Neutrophil (primary cell): Measurements from ENCODE around the gene SSPN.

Experiments used
- H3K27ac ChIP-seq: fragments of 200-600 bp; sonication (generic); 2 replicates; pipeline ENCODE4 v1.5.1; 2016; ENCODE audit warnings: mild to moderate bottlenecking, moderate library complexity
- H3K27me3 ChIP-seq: fragments of 200-600 bp; sonication (generic); 2 replicates; pipeline ENCODE4 v1.6.0; 2016; ENCODE audit warnings: mild to moderate bottlenecking
- H3K36me3 ChIP-seq: fragments of 200-600 bp; sonication (generic); 2 replicates; pipeline ENCODE4 v1.5.1; 2017
- H3K4me1 ChIP-seq, 2 experiments: fragments of 200-600 bp in 1 of 2; sonication (generic) in 1 of 2; 1 replicate in 1 of 2; 2 replicates in 1 of 2; pipeline versions ENCODE4 v1.5.1 to v1.6.1; 2013 to 2016; ENCODE audit warnings: low read depth in 1 of 2, low read length in 1 of 2, mild to moderate bottlenecking in 1 of 2, moderate library complexity in 1 of 2; ENCODE audit not compliant: control insufficient read depth in 1 of 2, insufficient read depth in 1 of 2
- H3K4me3 ChIP-seq, 2 experiments: fragments of 200-600 bp in 1 of 2; sonication (generic) in 1 of 2; 1 replicate in 1 of 2; 2 replicates in 1 of 2; pipeline ENCODE4 v1.5.1; 2013 to 2016; ENCODE audit warnings: low read depth in 1 of 2, low read length in 1 of 2, mild to moderate bottlenecking in 1 of 2, moderate library complexity in 1 of 2
- H3K9me3 ChIP-seq: fragments of 200-600 bp; sonication (generic); 2 replicates; pipeline ENCODE4 v1.5.1; 2016
- CTCF ChIP-seq: fragments of 200-600 bp; sonication (generic); IDR thresholded peaks from 2 replicates; pipeline ENCODE4 v1.5.1; 2016; ENCODE audit warnings: antibody characterized with exemption

Gene SSPN

GRCh38 chr12:26252946-26253345 is 57.6 kb downstream of the SSPN start:
- TF ChIP-seq CTCF, result no peak
- no peak overlapping the region for H3K27ac ChIP-seq
- no peaks in the 10 kb centered on the region for H3K36me3 ChIP-seq
- no peaks in the 10 kb centered on the region for H3K27me3 ChIP-seq
- no peaks in the 10 kb centered on the region for H3K4me1 ChIP-seq
- H3K9me3 ChIP-seq, result no peaks in the 10 kb centered on the region
- no peak overlapping the region for H3K4me3 ChIP-seq

- no peaks in the 10 kb centered on the region for H3K36me3 ChIP-seq
- no peaks in the 10 kb centered on the region for H3K9me3 ChIP-seq
- no peaks in the 10 kb centered on the region for H3K4me1 ChIP-seq
- no peak overlapping the region for H3K27ac ChIP-seq
- TF ChIP-seq CTCF, result no peak
- H3K4me3 ChIP-seq, result no peak overlapping the region
- H3K27me3 ChIP-seq, result no peaks in the 10 kb centered on the region
Observed at GRCh38 chr12:26255893-26256645, 60.7 kb downstream of the SSPN start.

GRCh38 chr12:26264215-26264838 is 69.0 kb downstream of the SSPN start:
- H3K36me3 ChIP-seq, result no peaks in the 10 kb centered on the region
- no peaks in the 10 kb centered on the region for H3K9me3 ChIP-seq
- H3K4me3 ChIP-seq, result no peak overlapping the region
- TF ChIP-seq CTCF, result no peak
- H3K27me3 ChIP-seq, result no peaks in the 10 kb centered on the region
- H3K4me1 ChIP-seq, result no peaks in the 10 kb centered on the region
- no peak overlapping the region for H3K27ac ChIP-seq

DNA sequence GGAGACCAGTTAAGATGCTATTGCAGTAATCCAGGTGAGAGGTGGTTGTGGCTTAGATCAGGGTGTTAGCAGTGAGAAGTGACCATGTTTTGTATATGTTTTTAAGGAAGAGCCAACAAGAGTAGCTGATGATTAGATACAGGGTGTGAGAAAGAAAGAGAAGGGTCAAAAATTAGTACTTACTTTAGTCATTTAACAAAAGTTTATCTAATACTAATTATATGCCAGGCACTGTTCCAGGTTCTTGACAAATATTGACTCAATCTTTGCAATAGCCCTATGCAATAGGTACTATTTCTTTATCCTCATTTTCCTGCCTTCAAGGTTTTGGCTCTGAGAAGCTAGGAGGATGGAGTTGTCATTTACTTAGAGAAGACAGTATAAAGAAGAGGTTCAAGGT is 70.2 kb downstream of the SSPN start:
- Histone ChIP-seq H3K36me3 (no peaks in the 10 kb centered on the region), H3K27me3 (no peaks in the 10 kb centered on the region), H3K4me1 (no peaks in the 10 kb centered on the region), H3K9me3 (no peaks in the 10 kb centered on the region), H3K4me3 (no peak overlapping the region), H3K27ac (no peak overlapping the region)
- TF ChIP-seq CTCF, result no peak

DNA sequence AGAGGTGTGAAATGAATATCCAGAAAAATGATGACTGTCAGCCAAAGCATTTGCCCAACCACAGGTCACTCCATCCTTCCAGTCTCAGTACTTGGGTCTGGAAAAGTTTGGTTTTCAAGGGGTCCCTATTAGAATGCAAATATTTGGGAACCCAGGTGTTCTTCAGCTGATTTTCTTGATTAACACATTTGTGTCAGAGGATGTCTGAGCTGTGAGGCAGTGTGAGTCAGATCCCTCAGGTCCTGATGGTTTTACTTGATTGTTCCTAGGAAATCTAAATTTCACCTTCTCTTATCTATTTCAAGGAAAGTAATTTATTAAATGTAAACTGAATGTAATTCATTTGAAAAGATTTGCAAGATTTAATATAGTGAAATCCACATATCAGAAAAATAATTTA is 71.5 kb downstream of the SSPN start:
- H3K9me3 ChIP-seq, result no peaks in the 10 kb centered on the region
- TF ChIP-seq CTCF, result no peak
- H3K27ac ChIP-seq, result no peak overlapping the region
- H3K36me3 ChIP-seq, result no peaks in the 10 kb centered on the region
- peaks cover 7 to 10% of the 10 kb centered on the region in 2 experiments for H3K4me1 ChIP-seq
- no peaks in the 10 kb centered on the region for H3K27me3 ChIP-seq
- no peak overlapping the region for H3K4me3 ChIP-seq
